H9 (cell line): ENCODE measurements around the gene PPP1R14B. TPM values are rescaled to one million over a fixed set of nuclear protein-coding genes. Genes with fewer than 3 reads are reported as not detected.

ENCODE experiments used
- DNase-seq: peaks from one replicate; pipeline ENCODE4 v3.0.0-alpha.2; 2017
- H2AFZ ChIP-seq: one replicate; pipeline ENCODE4 v1.6.1; 2013; ENCODE audit warnings: mild to moderate bottlenecking, low read length, control low read depth, moderate library complexity
- H2AK5ac ChIP-seq: 2 replicates; pipeline ENCODE4 v1.6.1; 2013; ENCODE audit warnings: low read length, control low read depth, mixed read lengths; ENCODE audit not compliant: insufficient read length
- H2BK120ac ChIP-seq: one replicate; pipeline ENCODE4 v1.6.1; 2013; ENCODE audit warnings: low read depth, mild to moderate bottlenecking, low read length, control low read depth, inconsistent platforms; ENCODE audit not compliant: poor library complexity, severe bottlenecking
- H2BK12ac ChIP-seq: 2 replicates; pipeline ENCODE4 v1.6.1; 2013; ENCODE audit warnings: low read length, control low read depth, mixed read lengths, low read depth; ENCODE audit not compliant: insufficient read length
- H2BK15ac ChIP-seq: 2 replicates; pipeline ENCODE4 v1.6.1; 2013; ENCODE audit warnings: low read depth, low read length, control low read depth
- H2BK20ac ChIP-seq: one replicate; pipeline ENCODE4 v1.6.1; 2013; ENCODE audit warnings: low read depth, mild to moderate bottlenecking, low read length, control low read depth, inconsistent platforms; ENCODE audit not compliant: poor library complexity, severe bottlenecking
- H2BK5ac ChIP-seq: 2 replicates; pipeline ENCODE4 v1.6.1; 2013; ENCODE audit warnings: low read length, control low read depth, mixed read lengths; ENCODE audit not compliant: insufficient read length
- H3K14ac ChIP-seq: 2 replicates; pipeline ENCODE4 v1.6.1; 2013; ENCODE audit warnings: low read length, control low read depth; ENCODE audit not compliant: insufficient read depth
- H3K18ac ChIP-seq: 2 replicates; pipeline ENCODE4 v1.6.1; 2013; ENCODE audit warnings: low read depth, mild to moderate bottlenecking, mixed read lengths, low read length, control low read depth; ENCODE audit not compliant: insufficient read length
- H3K23ac ChIP-seq: 2 replicates; pipeline ENCODE4 v1.6.1; 2013; ENCODE audit warnings: low read length, control low read depth, mixed read lengths, low read depth; ENCODE audit not compliant: insufficient read length
- H3K23me2 ChIP-seq: 2 replicates; pipeline ENCODE4 v1.6.1; 2013; ENCODE audit warnings: low read depth, mild to moderate bottlenecking, mixed read lengths, low read length, control low read depth; ENCODE audit not compliant: insufficient read length, poor library complexity, severe bottlenecking
- H3K27ac ChIP-seq: 2 replicates; pipeline ENCODE4 v1.5.1; 2013; ENCODE audit warnings: low read length, control low read depth, mixed read lengths, low read depth; ENCODE audit not compliant: insufficient read length
- H3K27me3 ChIP-seq: 2 replicates; pipeline ENCODE4 v1.6.1; 2013; ENCODE audit warnings: low read length, control low read depth, inconsistent platforms; ENCODE audit not compliant: insufficient read depth
- H3K4ac ChIP-seq: 2 replicates; pipeline ENCODE4 v1.6.1; 2013; ENCODE audit warnings: low read depth, mild to moderate bottlenecking, control low read depth, inconsistent platforms, low read length, moderate library complexity
- H3K4me1 ChIP-seq: 2 replicates; pipeline ENCODE4 v1.6.1; 2013; ENCODE audit warnings: low read length, control low read depth, inconsistent platforms; ENCODE audit not compliant: insufficient read depth
- H3K4me2 ChIP-seq: 2 replicates; pipeline ENCODE4 v1.6.1; 2013; ENCODE audit warnings: low read length, control low read depth, mixed read lengths; ENCODE audit not compliant: insufficient read length, insufficient read depth
- H3K56ac ChIP-seq: 2 replicates; pipeline ENCODE4 v1.6.1; 2013; ENCODE audit warnings: low read depth, mild to moderate bottlenecking, mixed read lengths, low read length, control low read depth; ENCODE audit not compliant: insufficient read length
- H3K79me1 ChIP-seq: 2 replicates; pipeline ENCODE4 v1.6.1; 2013; ENCODE audit warnings: low read depth, mild to moderate bottlenecking, moderate library complexity, low read length, control low read depth, inconsistent platforms; ENCODE audit not compliant: insufficient read depth, poor library complexity, severe bottlenecking
- H3K79me2 ChIP-seq: 2 replicates; pipeline ENCODE4 v1.6.1; 2013; ENCODE audit warnings: low read length, control low read depth, inconsistent platforms; ENCODE audit not compliant: insufficient read depth
- H3K9ac ChIP-seq: 2 replicates; pipeline ENCODE4 v1.6.1; 2013; ENCODE audit warnings: low read length, control low read depth, mixed read lengths; ENCODE audit not compliant: insufficient read length; ENCODE audit errors: extremely low read depth
- H3K9me3 ChIP-seq: one replicate; pipeline ENCODE4 v1.6.1; 2013; ENCODE audit warnings: low read depth, low read length, inconsistent platforms; ENCODE audit not compliant: control insufficient read depth
- H3T11ph ChIP-seq: one replicate; pipeline ENCODE4 v1.6.1; 2013; ENCODE audit warnings: mild to moderate bottlenecking, low read length, control low read depth, inconsistent platforms
- H4K20me1 ChIP-seq: one replicate; pipeline ENCODE4 v1.6.1; 2013; ENCODE audit not compliant: control insufficient read depth, insufficient read length, insufficient read depth
- H4K5ac ChIP-seq: 2 replicates; pipeline ENCODE4 v1.6.1; 2013; ENCODE audit warnings: low read depth, mild to moderate bottlenecking, mixed read lengths, low read length, control low read depth; ENCODE audit not compliant: insufficient read length
- H4K8ac ChIP-seq: replicated peaks from 2 replicates; pipeline ENCODE4 v1.6.1; 2013; ENCODE audit warnings: low read length, control low read depth, mixed read lengths, low read depth; ENCODE audit not compliant: insufficient read length
- H4K91ac ChIP-seq: 2 replicates; pipeline ENCODE4 v1.6.1; 2013; ENCODE audit warnings: low read depth, mild to moderate bottlenecking, moderate library complexity, mixed read lengths, low read length, control low read depth; ENCODE audit not compliant: insufficient read length
- H3K27ac Mint-ChIP-seq, 3 experiments: 2 replicates in 2 of 3; 3 replicates in 1 of 3; pipeline ENCODE4 v1.8.0; 2020 to 2021; ENCODE audit warnings: mixed read lengths in 3 of 3, mild to moderate bottlenecking in 1 of 3, moderate library complexity in 1 of 3
- H3K27me3 Mint-ChIP-seq: 2 replicates; pipeline ENCODE4 v1.8.0; 2021; ENCODE audit warnings: low read depth, mild to moderate bottlenecking, moderate library complexity, mixed read lengths
- H3K36me3 Mint-ChIP-seq, 3 experiments: 2 replicates in 2 of 3; 3 replicates in 1 of 3; pipeline ENCODE4 v1.8.0; 2020 to 2021; ENCODE audit warnings: low read depth in 3 of 3, mixed read lengths in 3 of 3; ENCODE audit not compliant: insufficient read depth in 1 of 3
- H3K4me1 Mint-ChIP-seq, 2 experiments: 2 replicates each; pipeline ENCODE4 v1.8.0; 2020; ENCODE audit warnings: mixed read lengths in 2 of 2
- H3K4me3 Mint-ChIP-seq, 2 experiments: 2 replicates in 1 of 2; 3 replicates in 1 of 2; pipeline ENCODE4 v1.8.0; 2020 to 2021; ENCODE audit warnings: mild to moderate bottlenecking in 2 of 2, mixed read lengths in 2 of 2, moderate library complexity in 1 of 2
- H3K9me3 Mint-ChIP-seq, 2 experiments: 2 replicates in 1 of 2; 3 replicates in 1 of 2; pipeline ENCODE4 v1.8.0; 2020; ENCODE audit warnings: mild to moderate bottlenecking in 2 of 2, mixed read lengths in 2 of 2, moderate library complexity in 1 of 2
- WGBS: extraction: QIAGEN DNeasy Blood & Tissue Kit; methylation state at CpG from one replicate; pipeline ENCODE4 v1.1.7; 2013; ENCODE audit warnings: missing lambda C conversion rate, low lambda C conversion rate, mixed read lengths; ENCODE audit not compliant: insufficient read length; ENCODE audit errors: extremely low coverage; 5-methylcytosine and 5-hydroxymethylcytosine counted together
- total RNA-seq: library from RNA; stranded (reverse); gene quantifications from 2 replicates; pipeline ENCODE4 v1.2.1, GENCODE V29; 2021
- TF ChIP-seq, protein P1 (sequence below): fragments of 200-600 bp; sonication (generic); conservative IDR thresholded peaks from 3 replicates; pipeline ENCODE4 v1.8.0; 2021; ENCODE audit warnings: antibody characterized with exemption, mild to moderate bottlenecking

Gene PPP1R14B
- total RNA-seq, 1 experiment from 2014 or later: 358 TPM

DNA sequence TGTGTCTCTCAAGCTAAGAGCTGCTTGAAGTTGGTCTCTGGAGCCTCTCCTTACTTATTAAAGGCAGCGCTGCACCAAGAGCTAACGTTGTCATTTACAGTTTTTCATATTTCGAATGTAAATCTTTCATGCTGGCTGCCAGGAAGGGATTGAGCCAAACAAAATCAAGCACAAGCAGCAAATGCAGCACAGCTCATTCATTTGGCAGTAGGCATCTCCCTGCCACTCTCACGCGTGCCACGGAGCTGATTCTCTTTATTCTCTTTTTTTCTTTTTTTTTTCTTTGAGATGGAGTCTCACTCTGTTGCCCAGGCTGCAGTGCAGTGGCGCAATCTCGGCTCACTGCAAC lies 13.8 kb downstream of the PPP1R14B start:
- H2BK12ac ChIP-seq: no peak overlapping the region
- H2BK15ac ChIP-seq: no peak overlapping the region
- peaks cover 20% of the 10 kb centered on the region for H3K27me3 Mint-ChIP-seq
- no peak overlapping the region for H2BK120ac ChIP-seq
- no peaks in the 10 kb centered on the region for H3K79me1 ChIP-seq
- no peak overlapping the region for H3K4me2 ChIP-seq
- no peak overlapping the region for H3K4ac ChIP-seq
- DNase-seq: no peak
- TF ChIP-seq, protein P1, sequence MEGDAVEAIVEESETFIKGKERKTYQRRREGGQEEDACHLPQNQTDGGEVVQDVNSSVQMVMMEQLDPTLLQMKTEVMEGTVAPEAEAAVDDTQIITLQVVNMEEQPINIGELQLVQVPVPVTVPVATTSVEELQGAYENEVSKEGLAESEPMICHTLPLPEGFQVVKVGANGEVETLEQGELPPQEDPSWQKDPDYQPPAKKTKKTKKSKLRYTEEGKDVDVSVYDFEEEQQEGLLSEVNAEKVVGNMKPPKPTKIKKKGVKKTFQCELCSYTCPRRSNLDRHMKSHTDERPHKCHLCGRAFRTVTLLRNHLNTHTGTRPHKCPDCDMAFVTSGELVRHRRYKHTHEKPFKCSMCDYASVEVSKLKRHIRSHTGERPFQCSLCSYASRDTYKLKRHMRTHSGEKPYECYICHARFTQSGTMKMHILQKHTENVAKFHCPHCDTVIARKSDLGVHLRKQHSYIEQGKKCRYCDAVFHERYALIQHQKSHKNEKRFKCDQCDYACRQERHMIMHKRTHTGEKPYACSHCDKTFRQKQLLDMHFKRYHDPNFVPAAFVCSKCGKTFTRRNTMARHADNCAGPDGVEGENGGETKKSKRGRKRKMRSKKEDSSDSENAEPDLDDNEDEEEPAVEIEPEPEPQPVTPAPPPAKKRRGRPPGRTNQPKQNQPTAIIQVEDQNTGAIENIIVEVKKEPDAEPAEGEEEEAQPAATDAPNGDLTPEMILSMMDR: no peak
- no peak overlapping the region for H2BK5ac ChIP-seq
- peak overlapping the region; percentile 67 to 81; a peak in 3 of 5 replicates for H3K4me3 Mint-ChIP-seq
- H3K4me1 ChIP-seq: 0 out of 2 replicates have a peak, but pooled peaks cover 3% of the 10 kb centered on the region
- H2AFZ ChIP-seq: no peak overlapping the region
- H3K9me3 ChIP-seq: no peaks in the 10 kb centered on the region
- no peak overlapping the region for H3K14ac ChIP-seq
- no peak overlapping the region for H3K18ac ChIP-seq
- no peaks in the 10 kb centered on the region for H3K9me3 Mint-ChIP-seq
- WGBS: no CpG with 5 or more reads among the region's 8 CpGs
- H4K5ac ChIP-seq: no peak overlapping the region
- no peak overlapping the region for H2BK20ac ChIP-seq
- H3K4me1 Mint-ChIP-seq: peaks cover 18 to 29% of the 10 kb centered on the region in 2 experiments
- no peak overlapping the region for H4K91ac ChIP-seq
- H3K56ac ChIP-seq: no peak overlapping the region
- no peak overlapping the region for H3K27ac ChIP-seq
- H2AK5ac ChIP-seq: no peak overlapping the region
- no peak overlapping the region for H3K27ac Mint-ChIP-seq
- H3K27me3 ChIP-seq: no peaks in the 10 kb centered on the region; the same call in 1 of the 2 replicates
- no peak overlapping the region for H3K9ac ChIP-seq
- peaks cover 21% of the 10 kb centered on the region for H3K23me2 ChIP-seq
- no peaks in the 10 kb centered on the region for H4K20me1 ChIP-seq
- H3K79me2 ChIP-seq: no peaks in the 10 kb centered on the region
- H4K8ac ChIP-seq: no peak overlapping the region
- no peak overlapping the region for H3K23ac ChIP-seq
- H3T11ph ChIP-seq: no peak overlapping the region
- H3K36me3 Mint-ChIP-seq: peaks cover 3 to 13% (median 5%) of the 10 kb centered on the region in 3 experiments; a peak in 4 of 7 replicates
